Thyroid gland (tissue), 4 donors: ENCODE results near the gene FBXO2.

Experiments used
- CTCF ChIP-seq, 6 experiments: fragments of 200-600 bp in 3 of 6; fragments of 450-650 bp in 3 of 6; sonication (generic) in 3 of 6; IDR thresholded peaks; one replicate each; pipeline ENCODE4 v1.5.1; 2016 to 2019; ENCODE audit warnings: antibody characterized with exemption in 6 of 6, mild to moderate bottlenecking in 2 of 6, inconsistent platforms in 1 of 6, moderate library complexity in 1 of 6
- POLR2A ChIP-seq, 2 donors: fragments of 450-650 bp; IDR thresholded peaks; one replicate each; pipeline ENCODE4 v1.6.1; 2017; ENCODE audit warnings: antibody characterized with exemption in 2 of 2, mild to moderate bottlenecking in 2 of 2, moderate library complexity in 1 of 2

- TF ChIP-seq CTCF (IDR thresholded peaks at IDR 0.05) (no peak), POLR2A (IDR thresholded peaks at IDR 0.05) (no peak)
Observed at GRCh38 chr1:11645270-11645669, 9.0 kb downstream of the FBXO2 start.
